A673 (cell line): ENCODE data around the gene ALG5. TPM values are rescaled to one million over a fixed set of nuclear protein-coding genes. Genes with fewer than 3 reads are reported as not detected.

Experiments used
- BruUV-seq: library from RNA; stranded (reverse); fragments of 400-500 nt; replicated peaks from 2 replicates; lab custom pipeline; 2021; lab: Mats Ljungman, UMichigan
- CTCF ChIA-PET: fragments of 300-600 bp; sonication (Branson Sonifier 250); formaldehyde crosslinking; loops from one replicate; lab custom pipeline; 2022; ENCODE audit warnings: antibody characterized with exemption; lab: Charles Lee
- POLR2A ChIA-PET: fragments of 300-600 bp; sonication (Branson Sonifier 250); formaldehyde crosslinking; loops from one replicate; lab custom pipeline; 2022; ENCODE audit warnings: antibody characterized with exemption; ENCODE audit not compliant: low non-redundant PET; lab: Charles Lee
- DNase-seq: peaks from one replicate; pipeline ENCODE4 v3.0.0-alpha.2; 2015; ENCODE audit warnings: low spot score
- H3K27ac ChIP-seq: fragments of 200-600 bp; sonication (generic); 2 replicates; pipeline ENCODE4 v1.5.1; 2016; ENCODE audit warnings: mixed run types, low read depth, mild to moderate bottlenecking, mixed read lengths, antibody characterized with exemption, low read length; ENCODE audit not compliant: poor library complexity, severe bottlenecking
- H3K27me3 ChIP-seq: fragments of 200-600 bp; sonication (generic); replicated peaks from 2 replicates; pipeline ENCODE4 v1.6.1; 2017; ENCODE audit warnings: mixed run types, low read depth, mild to moderate bottlenecking, mixed read lengths, antibody characterized with exemption, low read length; ENCODE audit not compliant: insufficient read depth, poor library complexity
- H3K36me3 ChIP-seq: fragments of 200-600 bp; sonication (generic); 2 replicates; pipeline ENCODE4 v1.6.1; 2016; ENCODE audit warnings: mixed run types, mild to moderate bottlenecking, mixed read lengths, antibody characterized with exemption, low read length; ENCODE audit not compliant: insufficient read depth, poor library complexity, severe bottlenecking
- H3K4me1 ChIP-seq: fragments of 200-600 bp; sonication (generic); 2 replicates; pipeline ENCODE4 v1.6.1; 2017; ENCODE audit warnings: mixed run types, mild to moderate bottlenecking, mixed read lengths, antibody characterized with exemption, low read length; ENCODE audit not compliant: insufficient read depth, poor library complexity, severe bottlenecking
- H3K4me3 ChIP-seq: fragments of 200-600 bp; sonication (generic); 2 replicates; pipeline ENCODE4 v1.5.1; 2016; ENCODE audit warnings: low read depth, mixed run types, mild to moderate bottlenecking, mixed read lengths, low read length; ENCODE audit not compliant: poor library complexity, severe bottlenecking
- H3K9me3 ChIP-seq: fragments of 200-600 bp; sonication (generic); 2 replicates; pipeline ENCODE4 v1.6.1; 2016; ENCODE audit warnings: mixed run types, low read depth, mild to moderate bottlenecking, mixed read lengths, antibody characterized with exemption, low read length; ENCODE audit not compliant: poor library complexity, severe bottlenecking
- EZH2 ChIP-seq: fragments of 200-600 bp; sonication (generic); IDR thresholded peaks from 2 replicates; pipeline ENCODE4 v1.6.1; 2017; ENCODE audit warnings: borderline replicate concordance, low read depth, mild to moderate bottlenecking, mixed read lengths, antibody characterized with exemption, low read length; ENCODE audit not compliant: poor library complexity, severe bottlenecking
- intact Hi-C: fragments of 100-400 bp; cut with micrococcal nuclease; formaldehyde crosslinking; loops from one replicate; pipeline ENCODE4 v1.10.0; 2022; ENCODE audit not compliant: unreplicated experiment
- total RNA-seq: library from RNA; stranded (reverse); gene quantifications from 2 replicates; pipeline ENCODE4 v1.2.3, GENCODE V29; 2021
- TF ChIP-seq, protein P1 (sequence below): fragments of 300-800, 200-600 bp; sonication (generic); conservative IDR thresholded peaks from 2 replicates; pipeline ENCODE4 v1.5.1; 2017; ENCODE audit warnings: low read depth, mild to moderate bottlenecking, antibody characterized with exemption, low read length, moderate library complexity, mixed read lengths

ALG5 gene
- total RNA-seq, 1 experiment from 2014 or later, result 52.0 TPM

DNA sequence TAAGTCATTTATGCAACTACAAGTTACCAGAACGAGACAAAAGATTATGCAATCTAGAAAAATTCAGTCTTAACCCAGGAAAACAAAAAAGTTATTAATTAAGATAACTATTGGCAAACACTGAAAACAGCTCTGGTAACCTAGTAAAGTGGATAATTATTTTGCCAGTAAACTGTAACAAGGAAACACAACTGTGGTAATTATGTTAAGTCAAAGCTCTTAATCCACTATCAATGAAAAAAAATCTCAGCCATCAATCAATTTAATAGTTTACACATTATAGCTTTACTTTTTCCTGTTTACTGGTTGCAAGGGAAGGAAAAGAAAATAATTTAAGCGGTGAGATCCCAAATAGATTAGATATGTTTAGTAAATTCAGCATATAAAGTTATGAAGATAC is 12.6 kb upstream of the ALG5 start:
- POLR2A ChIA-PET, result interaction anchor here (0.9 kb wide), 1 partner anchor 10 kb away, joined by 3 read pairs; no protein-coding TSS in a partner anchor
- Histone ChIP-seq H3K27ac (peak overlapping the region; percentile 52), H3K9me3 (peaks cover 6% of the 10 kb centered on the region), H3K4me3 (no peak overlapping the region), H3K4me1 (peaks cover 37% of the 10 kb centered on the region), H3K27me3 (no peaks in the 10 kb centered on the region), H3K36me3 (peaks cover 67% of the 10 kb centered on the region)
- BruUV-seq, result no TSS peak
- DNase-seq, result peak; percentile 78
- intact Hi-C loops, result no loop called here
- CTCF ChIA-PET, result no interaction called here
- no peak for TF ChIP-seq EZH2
- TF ChIP-seq, protein P1, sequence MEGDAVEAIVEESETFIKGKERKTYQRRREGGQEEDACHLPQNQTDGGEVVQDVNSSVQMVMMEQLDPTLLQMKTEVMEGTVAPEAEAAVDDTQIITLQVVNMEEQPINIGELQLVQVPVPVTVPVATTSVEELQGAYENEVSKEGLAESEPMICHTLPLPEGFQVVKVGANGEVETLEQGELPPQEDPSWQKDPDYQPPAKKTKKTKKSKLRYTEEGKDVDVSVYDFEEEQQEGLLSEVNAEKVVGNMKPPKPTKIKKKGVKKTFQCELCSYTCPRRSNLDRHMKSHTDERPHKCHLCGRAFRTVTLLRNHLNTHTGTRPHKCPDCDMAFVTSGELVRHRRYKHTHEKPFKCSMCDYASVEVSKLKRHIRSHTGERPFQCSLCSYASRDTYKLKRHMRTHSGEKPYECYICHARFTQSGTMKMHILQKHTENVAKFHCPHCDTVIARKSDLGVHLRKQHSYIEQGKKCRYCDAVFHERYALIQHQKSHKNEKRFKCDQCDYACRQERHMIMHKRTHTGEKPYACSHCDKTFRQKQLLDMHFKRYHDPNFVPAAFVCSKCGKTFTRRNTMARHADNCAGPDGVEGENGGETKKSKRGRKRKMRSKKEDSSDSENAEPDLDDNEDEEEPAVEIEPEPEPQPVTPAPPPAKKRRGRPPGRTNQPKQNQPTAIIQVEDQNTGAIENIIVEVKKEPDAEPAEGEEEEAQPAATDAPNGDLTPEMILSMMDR, result no peak

DNA sequence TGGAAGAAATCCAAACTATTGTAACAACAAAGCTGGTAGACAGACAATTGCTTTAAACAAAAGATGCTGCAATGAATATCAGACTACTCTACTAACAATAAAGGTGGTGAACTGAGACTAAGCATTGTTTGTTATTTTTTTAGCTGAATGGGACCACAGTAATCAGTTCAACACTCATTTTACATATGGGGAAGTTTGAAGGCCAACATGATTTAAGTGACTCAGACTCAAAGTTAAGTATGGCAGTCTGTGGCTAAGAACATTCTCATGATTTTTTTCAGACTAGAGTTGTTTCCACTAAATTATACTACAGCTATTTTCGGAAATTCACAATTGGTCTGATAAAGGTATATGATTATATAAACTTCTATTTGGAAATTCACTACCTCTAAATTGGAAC is 11.9 kb upstream of the ALG5 start:
- CTCF ChIA-PET, result no interaction called here
- POLR2A ChIA-PET, result interaction anchor here (0.5 to 0.9 kb wide), 2 partner anchors 9 to 11 kb away, joined by 3 to 19 read pairs; no protein-coding TSS in a partner anchor
- Histone ChIP-seq H3K36me3 (peaks cover 68% of the 10 kb centered on the region), H3K27ac (peak overlapping the region; percentile 52), H3K4me3 (no peak overlapping the region), H3K4me1 (peaks cover 37% of the 10 kb centered on the region), H3K9me3 (peaks cover 6% of the 10 kb centered on the region), H3K27me3 (no peaks in the 10 kb centered on the region)
- TF ChIP-seq EZH2, result no peak
- TF ChIP-seq, protein P1, result no peak
- BruUV-seq, result no TSS peak
- intact Hi-C loops, result no loop called here
- no peak for DNase-seq

DNA sequence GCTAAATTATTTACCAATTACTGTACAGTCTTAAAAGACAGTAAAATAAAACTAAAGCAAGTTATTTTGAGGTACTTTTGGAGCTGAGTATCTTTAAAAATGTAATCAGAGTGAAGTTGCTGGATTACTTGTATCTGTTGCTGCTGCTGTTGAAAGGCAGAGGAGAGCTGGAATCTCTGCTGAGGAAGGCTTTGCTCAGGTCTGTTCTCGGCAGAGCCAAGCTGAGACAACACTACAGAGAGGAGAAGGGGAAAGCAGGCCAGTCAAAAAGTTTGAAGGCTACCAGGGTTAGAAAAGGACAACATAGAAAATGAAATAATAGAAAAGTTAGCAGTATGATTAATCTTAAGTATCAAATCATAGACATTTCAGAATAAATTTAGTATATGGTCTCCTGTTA is 11.3 kb upstream of the ALG5 start:
- ChIA-PET CTCF (no interaction called here), POLR2A (interaction anchor here (0.5 to 0.6 kb wide), 2 partner anchors 10 to 530 kb away, joined by 3 to 19 read pairs; no protein-coding TSS in a partner anchor)
- Histone ChIP-seq H3K9me3 (peaks cover 4% of the 10 kb centered on the region), H3K4me3 (no peak overlapping the region), H3K27me3 (no peaks in the 10 kb centered on the region), H3K36me3 (peaks cover 67% of the 10 kb centered on the region), H3K4me1 (peaks cover 37% of the 10 kb centered on the region), H3K27ac (peak overlapping the region; percentile 52)
- TF ChIP-seq EZH2, result no peak
- TF ChIP-seq, protein P1, result no peak
- no TSS peak for BruUV-seq
- no peak for DNase-seq
- intact Hi-C loops, result no loop called here
